ENCODE measurements around the gene MINDY1. TPM values are rescaled to one million over a fixed set of nuclear protein-coding genes. Genes with fewer than 3 reads are reported as not detected.

The MINDY1 gene, protein sequence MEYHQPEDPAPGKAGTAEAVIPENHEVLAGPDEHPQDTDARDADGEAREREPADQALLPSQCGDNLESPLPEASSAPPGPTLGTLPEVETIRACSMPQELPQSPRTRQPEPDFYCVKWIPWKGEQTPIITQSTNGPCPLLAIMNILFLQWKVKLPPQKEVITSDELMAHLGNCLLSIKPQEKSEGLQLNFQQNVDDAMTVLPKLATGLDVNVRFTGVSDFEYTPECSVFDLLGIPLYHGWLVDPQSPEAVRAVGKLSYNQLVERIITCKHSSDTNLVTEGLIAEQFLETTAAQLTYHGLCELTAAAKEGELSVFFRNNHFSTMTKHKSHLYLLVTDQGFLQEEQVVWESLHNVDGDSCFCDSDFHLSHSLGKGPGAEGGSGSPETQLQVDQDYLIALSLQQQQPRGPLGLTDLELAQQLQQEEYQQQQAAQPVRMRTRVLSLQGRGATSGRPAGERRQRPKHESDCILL
- 9.0 and 9.5 TPM in 2 replicates for total RNA-seq

DNA sequence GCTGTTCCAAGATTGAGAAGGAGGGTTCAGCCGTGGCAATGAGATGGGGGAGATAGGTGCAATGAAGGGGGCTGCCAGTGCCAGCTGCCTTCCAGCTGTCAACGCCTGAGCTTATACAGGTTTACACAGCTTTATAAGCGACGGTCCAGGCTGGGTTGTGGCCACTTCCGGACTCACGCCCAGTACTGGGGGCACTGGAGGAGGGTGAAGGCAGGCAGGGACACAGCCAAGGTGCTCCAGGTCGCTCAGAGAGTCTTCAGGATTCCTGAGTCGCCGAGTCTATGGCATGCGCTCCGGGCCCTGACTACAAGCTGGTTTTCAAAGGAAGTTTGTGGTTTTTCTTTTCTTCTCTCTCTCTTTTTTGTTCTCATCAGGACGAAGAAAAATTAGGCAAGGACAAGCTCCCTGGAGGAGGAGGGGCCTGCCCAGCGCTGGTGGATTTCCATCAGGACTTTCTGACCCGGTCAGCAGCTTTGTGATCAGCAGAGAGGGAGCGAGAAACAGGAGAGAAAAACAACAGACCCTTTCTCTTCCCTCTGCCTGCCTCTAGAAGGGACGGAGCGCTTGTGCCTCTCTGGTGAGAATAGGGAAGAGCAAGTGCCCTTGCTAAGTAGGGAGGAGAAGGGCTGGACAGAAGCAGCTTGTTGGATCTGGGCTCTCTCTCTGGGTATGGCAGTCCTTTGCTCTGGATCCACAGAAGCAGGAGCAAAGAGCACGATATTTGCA, at the start of gene MINDY1:
TSS of gene MINDY1 (minus strand) at position 576 of the 726 bp plus-strand sequence. CDS start 4,285 bp downstream, outside the sequence.
- peak; percentile 63 to 88 for DNase-seq (ENCODE audit: low read depth in 2 of 2)

DNA sequence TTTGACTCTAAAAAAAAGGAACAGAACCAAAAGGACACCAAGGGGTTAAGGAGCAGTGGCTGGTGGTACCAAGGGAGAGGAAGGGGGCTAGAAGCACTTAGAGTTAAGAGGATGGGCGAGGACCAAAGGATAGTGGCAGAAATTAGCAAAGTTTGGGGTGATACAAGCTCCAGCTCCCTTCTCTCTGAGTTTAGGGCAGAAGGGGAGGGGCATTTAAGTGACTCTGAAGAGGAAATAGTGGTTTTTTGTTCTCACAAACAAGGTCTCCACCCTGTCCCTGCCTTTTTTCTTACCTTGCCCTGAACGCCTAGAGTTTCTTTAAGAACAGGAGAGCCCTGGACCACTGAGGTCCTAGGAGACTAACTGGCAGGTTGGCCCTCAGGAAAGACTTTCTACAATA, 49.4 kb upstream of the MINDY1 start:
- no peak for DNase-seq (ENCODE audit: low read depth in 2 of 2)

DNA sequence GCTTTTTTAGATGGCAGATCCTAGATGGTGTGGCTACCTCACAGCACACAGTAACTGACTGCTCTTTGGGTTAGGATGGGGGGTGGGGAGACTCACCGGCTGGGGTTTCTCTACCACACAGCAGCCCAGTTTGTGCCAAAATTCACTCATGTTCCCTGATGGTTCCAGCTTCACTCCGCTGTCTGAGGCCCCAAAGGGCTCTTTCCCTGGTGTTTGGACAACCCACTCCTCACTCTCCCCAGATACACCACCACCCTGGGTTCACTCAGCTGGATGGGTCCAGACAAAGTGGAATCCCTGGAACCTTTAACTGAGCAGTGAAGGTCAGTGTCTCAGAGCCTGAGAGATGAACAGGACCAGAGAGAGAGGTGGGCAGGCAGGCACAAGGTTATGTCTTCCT, 48.9 kb upstream of the MINDY1 start:
- no peak for DNase-seq (ENCODE audit: low read depth in 2 of 2)

DNA sequence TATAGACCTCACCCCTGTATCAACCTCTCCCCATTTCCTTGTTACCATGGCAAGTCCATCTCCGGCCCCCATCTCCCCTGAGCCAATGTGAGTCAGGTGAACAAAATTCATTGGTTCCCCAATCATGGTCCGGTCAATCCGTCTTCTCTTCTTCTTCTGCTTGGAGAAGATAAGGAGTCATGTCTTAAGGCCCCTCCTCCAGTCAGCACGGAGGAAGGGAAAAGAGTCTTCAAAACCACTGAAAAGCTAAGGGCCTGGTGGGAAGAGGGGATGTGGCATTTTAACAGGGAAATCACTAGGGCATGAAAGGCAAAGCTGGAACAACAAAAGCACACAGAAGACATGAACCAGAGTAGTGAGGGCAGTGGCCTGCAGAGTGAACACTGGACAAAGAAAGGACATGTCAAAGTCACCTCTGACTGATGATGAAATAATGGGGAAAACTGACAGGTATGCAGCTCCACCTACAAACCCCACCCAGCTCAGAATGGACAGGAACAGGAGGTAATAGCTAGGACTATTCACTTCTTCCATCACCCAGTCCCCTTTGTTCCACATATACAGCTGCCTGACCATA, 48.4 kb upstream of the MINDY1 start:
- no peak for DNase-seq (ENCODE audit: low read depth in 2 of 2)

DNA sequence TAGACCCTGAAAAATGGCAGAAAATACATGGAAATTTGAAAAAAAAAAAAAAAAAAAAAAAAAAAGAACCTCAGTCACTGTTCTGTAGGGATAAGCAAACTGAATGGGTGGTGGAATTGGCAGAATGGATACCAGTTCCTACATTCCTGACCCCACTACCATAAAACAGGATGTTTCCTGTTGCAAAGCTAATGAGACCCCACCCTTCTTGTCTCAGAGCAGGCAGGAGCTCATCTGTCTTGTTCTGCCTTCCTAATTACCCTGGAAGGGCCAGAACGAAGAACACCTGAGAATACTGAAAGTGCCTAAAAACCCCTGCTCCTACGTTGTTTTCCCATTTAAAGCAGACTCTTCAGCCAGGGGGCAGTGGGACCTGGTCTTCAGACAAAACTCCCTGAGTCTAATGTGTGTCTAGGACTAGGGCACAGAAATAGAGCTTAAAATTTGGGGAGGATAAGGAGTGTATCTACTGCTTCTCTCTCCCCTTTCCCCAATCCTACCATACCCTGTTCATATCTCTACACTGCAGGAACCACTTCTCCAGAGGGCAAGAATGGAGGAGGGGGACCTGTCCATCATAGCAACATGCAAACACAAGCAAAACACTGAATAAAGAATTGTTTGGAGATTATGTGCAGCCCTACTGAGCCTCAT, 44.8 kb upstream of the MINDY1 start:
- no peak for DNase-seq (ENCODE audit: low read depth in 2 of 2)

DNA sequence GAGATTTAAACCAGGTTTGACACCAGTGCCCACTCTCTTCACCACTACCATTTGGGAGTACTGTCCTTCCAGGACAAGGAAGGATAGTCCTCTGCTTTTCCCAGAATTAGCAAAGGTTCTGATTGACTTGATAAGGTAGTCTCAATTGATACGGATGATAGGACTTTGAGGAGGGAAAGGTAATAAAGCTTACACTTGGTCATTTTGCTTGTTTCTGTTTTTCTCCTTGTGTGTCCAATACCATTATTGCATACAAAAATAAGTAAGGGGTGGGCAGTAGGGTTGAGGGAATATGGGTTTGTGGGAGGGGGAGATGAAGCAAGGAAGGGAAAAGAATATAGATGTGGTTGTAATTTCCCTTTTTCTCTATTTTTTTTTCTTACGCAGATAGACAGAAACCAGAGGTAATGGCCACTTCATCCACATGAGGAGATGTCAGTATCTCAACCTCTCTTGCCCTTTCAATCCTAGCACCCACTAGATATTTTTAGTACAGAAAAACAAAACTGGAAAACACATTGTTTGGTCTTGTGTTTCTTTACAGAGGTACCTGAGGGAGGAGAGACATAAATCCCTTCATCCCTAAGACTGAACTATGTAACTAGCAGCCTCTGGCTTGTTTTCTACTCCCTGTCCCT, 43.5 kb upstream of the MINDY1 start:
- DNase-seq (ENCODE audit: low read depth in 2 of 2) = no peak

DNA sequence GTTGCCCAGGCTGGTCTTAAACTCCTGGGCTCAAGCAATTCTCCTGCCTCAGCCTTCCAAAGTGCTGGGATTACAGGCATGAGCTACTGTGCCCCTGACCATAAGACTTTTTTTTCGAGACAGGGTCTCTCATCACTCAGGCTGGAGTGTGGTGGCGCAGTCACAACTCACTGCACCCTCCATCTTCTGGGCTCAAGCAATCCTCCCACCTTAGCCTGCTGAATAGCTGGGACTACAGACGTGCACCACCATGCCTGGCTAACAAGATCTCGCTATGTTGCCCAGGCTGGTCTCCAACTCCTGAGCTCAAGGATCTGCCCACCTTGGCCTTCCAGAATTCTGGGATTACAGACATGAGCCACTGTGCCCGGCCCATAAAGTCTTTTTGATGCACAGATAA, 42.8 kb upstream of the MINDY1 start:
- DNase-seq (ENCODE audit: low read depth in 2 of 2) = no peak

DNA sequence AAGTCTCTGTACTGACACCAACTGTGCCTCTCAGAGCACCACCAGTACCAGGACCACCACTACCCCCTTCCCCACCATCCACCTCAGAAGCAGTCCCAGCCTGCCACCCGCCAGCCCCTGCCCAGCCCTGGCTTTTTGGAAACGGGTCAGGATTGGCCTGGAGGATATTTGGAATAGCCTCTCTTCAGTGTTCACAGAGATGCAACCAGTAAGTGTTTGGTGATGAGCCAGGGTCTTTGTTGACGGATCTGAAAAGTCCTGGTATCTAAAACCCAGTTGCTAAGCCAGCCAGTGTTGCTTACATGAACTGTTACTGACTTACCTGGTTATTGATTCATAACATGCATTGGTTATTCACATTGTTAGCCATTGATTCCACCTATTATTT, 41.9 kb upstream of the MINDY1 start:
- DNase-seq (ENCODE audit: low read depth in 2 of 2) = no peak

DNA sequence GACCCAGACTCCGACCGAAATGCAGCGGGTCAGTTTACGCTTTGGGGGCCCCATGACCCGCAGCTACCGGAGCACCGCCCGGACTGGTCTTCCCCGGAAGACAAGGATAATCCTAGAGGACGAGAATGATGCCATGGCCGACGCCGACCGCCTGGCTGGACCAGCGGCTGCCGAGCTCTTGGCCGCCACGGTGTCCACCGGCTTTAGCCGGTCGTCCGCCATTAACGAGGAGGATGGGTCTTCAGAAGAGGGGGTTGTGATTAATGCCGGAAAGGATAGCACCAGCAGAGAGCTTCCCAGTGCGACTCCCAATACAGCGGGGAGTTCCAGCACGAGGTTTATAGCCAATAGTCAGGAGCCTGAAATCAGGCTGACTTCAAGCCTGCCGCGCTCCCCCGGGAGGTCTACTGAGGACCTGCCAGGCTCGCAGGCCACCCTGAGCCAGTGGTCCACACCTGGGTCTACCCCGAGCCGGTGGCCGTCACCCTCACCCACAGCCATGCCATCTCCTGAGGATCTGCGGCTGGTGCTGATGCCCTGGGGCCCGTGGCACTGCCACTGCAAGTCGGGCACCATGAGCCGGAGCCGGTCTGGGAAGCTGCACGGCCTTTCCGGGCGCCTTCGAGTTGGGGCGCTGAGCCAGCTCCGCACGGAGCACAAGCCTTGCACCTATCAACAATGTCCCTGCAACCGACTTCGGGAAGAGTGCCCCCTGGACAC, 41.4 kb upstream of the MINDY1 start:
- DNase-seq (ENCODE audit: low read depth in 2 of 2) = peak in 1 of 2 donors; percentile 76

DNA sequence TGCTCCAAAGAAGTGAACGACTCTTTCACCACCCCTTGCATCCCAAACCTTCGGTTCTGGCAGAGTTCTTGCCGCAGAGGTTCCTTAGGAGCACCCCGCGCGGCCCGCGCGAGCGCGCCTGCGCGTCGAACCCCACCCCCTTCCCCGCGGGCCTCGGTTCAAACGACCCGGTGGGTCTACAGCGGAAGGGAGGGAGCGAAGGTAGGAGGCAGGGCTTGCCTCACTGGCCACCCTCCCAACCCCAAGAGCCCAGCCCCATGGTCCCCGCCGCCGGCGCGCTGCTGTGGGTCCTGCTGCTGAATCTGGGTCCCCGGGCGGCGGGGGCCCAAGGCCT, 40.9 kb upstream of the MINDY1 start, which contains the start of gene C1orf56:
TSS of gene C1orf56 (plus strand) at position 161 of the 334 bp plus-strand sequence. CDS start at position 258, 97 bp downstream.
- DNase-seq (ENCODE audit: low read depth in 2 of 2) = peak in 1 of 2 donors; percentile 56

DNA sequence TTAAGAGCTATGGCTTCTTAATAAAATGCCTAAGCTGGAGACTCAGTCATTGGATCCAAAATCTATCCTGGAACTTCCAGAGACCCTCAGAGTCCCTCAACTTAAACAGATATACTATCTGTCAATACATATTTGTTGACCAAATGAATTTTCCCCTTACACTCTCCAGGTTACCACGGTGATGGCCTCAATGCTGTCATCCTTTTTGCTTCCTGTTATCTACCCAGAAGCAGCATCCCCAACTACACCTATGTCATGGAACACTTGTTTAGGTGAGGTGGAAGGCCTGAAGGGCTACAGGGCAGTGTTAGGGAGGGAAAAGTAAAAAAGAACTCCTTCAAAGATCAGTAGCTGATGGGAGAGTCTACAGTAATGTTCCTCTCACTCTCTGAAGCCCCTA, 36.5 kb upstream of the MINDY1 start:
- no peak for DNase-seq (ENCODE audit: low read depth in 2 of 2)

DNA sequence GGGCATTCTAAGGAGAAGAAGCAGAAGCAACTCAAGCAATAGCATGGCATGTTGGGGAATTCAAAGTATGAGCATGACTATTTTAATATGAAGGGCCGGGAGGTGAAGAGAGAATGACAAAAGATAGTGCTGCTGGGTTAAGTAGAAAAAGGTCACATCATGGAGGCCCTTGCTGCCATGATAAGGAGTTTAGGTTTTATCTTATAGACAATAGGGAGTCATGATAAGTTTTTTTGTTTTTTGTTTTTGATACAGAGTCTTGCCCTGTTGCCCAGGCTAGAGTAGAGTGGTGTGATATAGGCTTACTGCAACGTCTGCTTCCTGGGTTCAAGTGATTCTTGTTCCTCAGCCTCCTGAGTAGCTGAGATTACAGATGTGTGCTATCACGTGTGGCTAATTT, 32.8 kb upstream of the MINDY1 start:
- DNase-seq (ENCODE audit: low read depth in 2 of 2) = no peak

DNA sequence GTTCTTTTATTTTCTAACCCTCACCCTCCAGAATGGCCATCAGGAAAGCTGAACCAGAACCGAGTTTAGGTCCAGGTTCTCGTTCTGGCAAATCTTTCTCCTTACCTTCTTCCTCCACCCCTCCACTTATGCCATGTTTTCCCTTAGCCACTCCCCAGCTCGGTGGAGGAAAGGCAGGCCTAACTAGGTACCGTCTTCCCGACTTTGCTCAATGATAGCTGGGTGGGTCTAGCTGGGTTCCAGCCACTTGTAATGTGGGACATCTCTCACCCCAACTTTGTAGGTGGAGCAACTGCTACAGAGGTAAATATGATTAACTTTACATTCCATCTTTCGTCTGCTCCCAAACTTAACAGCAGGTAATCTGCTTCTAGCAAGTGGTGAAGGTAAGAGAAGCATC, 30.3 kb upstream of the MINDY1 start:
- DNase-seq (ENCODE audit: low read depth in 2 of 2) = no peak

DNA sequence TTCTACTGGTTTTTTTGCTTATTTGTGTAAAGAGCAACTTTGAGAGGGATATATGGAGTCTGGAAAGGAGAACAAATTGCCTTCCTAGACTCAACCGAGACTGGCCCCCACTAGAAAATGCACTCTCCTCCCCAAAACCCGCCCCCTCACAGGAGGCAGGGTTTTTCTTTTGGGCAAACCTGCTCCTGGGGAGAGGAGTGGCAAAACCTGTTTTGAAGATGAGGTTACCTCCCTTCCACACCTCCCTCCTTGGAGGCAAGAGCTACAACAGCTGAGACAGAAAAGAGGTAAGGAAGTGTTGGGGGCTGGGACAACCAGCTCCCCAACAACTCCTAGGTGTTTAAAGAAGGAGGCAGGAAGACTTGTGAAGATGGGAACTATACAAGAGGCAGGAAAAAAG, 29.7 kb upstream of the MINDY1 start, which contains the start of gene BNIPL:
TSS of gene BNIPL (plus strand) at position 231 of the 400 bp plus-strand sequence. CDS start at position 371, 140 bp downstream.
- DNase-seq (ENCODE audit: low read depth in 2 of 2) = no peak

DNA sequence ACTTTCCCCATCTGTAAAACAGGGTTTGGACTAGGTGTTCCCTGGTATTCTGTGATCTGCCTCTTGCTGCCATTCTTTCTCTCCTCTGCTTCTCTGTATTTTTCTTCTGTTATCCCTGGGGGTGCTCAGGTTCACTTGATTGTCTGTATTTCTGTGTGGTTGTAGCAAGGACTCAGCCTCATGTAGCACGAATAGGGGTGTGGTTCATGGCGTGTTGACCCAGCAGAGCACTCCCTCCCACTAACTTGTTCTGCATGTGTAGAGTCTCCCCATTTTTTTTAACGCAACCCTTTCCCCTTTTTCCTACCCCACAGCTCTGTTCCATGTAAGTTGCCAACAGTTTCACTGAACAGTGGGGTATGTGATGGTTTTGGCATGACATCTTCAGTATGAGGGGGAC, 28.5 kb upstream of the MINDY1 start:
- no peak for DNase-seq (ENCODE audit: low read depth in 2 of 2)

DNA sequence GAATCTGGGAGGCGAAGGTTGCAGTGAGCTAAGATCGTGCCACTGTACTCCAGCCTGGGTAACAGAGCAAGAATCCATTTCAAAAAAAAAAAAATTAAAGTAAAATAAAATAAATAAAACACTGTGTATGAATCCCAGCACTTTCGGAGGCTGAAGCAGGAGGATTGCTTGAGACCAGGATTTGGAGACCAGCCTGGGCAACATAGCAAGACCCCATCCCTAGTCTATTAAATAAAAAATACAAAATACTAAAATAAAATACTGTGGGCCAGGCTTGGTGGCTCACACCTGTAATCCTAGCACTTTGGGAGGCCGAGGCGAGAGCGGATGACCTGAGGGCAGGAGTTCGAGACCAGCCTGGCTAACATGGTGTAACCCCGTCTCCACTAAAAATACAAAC, 25.5 kb upstream of the MINDY1 start:
- DNase-seq (ENCODE audit: low read depth in 2 of 2) = no peak

DNA sequence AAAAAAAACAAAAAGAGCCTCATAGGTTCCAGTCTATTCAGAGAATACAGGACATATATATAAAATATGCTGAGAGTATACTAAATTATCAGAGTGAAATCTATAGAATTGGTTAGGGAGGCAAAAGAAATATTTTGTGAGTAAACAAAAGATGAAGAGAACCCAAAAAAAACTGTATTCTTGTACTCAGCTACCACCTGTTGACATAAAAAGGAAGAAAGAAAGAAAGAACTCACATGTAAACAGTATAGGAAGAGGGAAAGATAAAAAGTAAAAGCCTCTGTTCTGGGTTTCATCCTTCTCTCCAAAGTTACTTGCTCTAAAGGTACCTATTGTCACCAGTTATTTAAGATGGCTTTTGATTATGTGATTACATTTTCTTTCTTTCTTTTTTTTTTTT, 19.8 kb upstream of the MINDY1 start:
- no peak for DNase-seq (ENCODE audit: low read depth in 2 of 2)

DNA sequence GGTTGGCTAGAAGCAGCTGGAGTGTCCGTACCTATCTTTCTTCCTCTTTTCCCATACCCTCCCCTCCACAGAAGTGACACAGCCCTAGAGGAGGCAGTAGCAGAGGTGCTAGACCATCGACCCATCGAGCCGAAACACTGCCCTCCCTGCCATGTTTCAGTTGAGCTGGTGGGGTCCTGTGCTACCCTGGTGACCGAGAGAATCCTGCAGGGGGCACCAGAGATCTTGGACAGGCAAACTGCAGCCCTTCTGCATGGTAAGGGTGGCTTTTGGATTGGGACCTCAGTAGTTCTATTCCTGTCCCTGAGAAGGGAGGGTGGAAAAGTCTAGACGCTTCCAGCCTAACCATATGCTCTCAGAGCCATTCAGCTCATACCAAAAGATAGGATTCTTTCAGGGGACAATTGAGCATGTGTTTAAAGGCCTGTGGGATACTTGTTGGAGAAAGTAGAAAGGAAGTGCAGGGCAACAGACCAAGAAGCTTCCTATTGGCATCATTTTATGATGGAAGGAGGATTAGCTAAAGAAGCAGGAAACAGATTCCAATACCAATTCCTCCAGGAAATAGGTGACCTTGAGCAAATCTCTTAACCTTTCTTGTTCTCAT, 17.9 kb upstream of the MINDY1 start:
- peak; percentile 65 to 79 for DNase-seq (ENCODE audit: low read depth in 2 of 2)

DNA sequence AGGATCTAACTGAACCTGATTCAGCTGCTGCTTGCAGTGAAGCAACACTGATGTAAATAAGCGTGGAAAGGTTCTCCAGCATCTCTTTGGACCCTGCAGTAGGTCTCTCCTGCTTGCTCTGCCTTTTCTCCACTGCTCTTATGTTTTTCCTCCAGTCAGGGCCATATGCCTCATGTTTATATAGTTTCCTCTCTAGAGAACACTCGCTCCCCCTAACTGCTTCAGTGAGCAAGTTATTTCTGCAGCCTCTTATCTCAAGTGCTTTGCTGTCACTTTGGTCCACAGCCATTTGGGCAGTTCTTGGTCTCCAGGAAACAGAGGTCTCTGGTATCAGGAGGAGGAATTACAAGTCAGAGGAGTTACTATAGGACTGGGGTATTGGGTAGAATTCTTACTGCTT, 6.8 kb upstream of the MINDY1 start:
- no peak for DNase-seq (ENCODE audit: low read depth in 2 of 2)
